GM12878 (cell line): ENCODE results near the gene XCR1. TPM values are rescaled to one million over a fixed set of nuclear protein-coding genes. Genes with fewer than 3 reads are reported as not detected.
A peak's percentile ranks its signal among the peaks of the same experiment; 100 is the strongest.

ENCODE experiments used
- ATAC-seq: fragments of 200-7000 bp; cut with Tn5 transposase; 3 replicates; pipeline ENCODE4 v1.9.1; 2020; ENCODE audit warnings: mild to moderate bottlenecking, moderate library complexity
- BruUV-seq: library from RNA; stranded (reverse); fragments of 400-500 nt; replicated peaks from 2 replicates; lab custom pipeline; 2021; lab: Mats Ljungman, UMichigan
- CTCF ChIA-PET: fragments of 300-600 bp; sonication (Branson Sonifier 250); formaldehyde crosslinking; extraction: SDS; loops from one replicate; lab custom pipeline; 2021; ENCODE audit warnings: inconsistent platforms; lab: Yijun Ruan, JAX
- POLR2A ChIA-PET: fragments of 350-600 bp; formaldehyde crosslinking; extraction: SDS; loops from one replicate; lab custom pipeline; 2021; ENCODE audit warnings: inconsistent platforms; lab: Charles Lee
- RAD21 ChIA-PET: fragments of 300-600 bp; sonication (Branson Sonifier 250); formaldehyde crosslinking; loops from one replicate; lab custom pipeline; 2023; ENCODE audit warnings: antibody characterized with exemption; ENCODE audit not compliant: unreplicated experiment; lab: Charles Lee
- SMC1A ChIA-PET: fragments of 300-600 bp; sonication (Branson Sonifier 250); formaldehyde crosslinking; loops from one replicate; lab custom pipeline; 2023; ENCODE audit not compliant: unreplicated experiment, uncharacterized antibody; lab: Charles Lee
- DNase-seq: peaks from one replicate; pipeline ENCODE4 v3.0.0-alpha.2; 2011; ENCODE audit warnings: low read depth, low spot score
- FAIRE-seq: peaks from 3 replicates; lab custom pipeline; 2011; peaks lifted over from hg19 to GRCh38; lab: Jason Lieb, UNC
- H2AFZ ChIP-seq: 2 replicates; pipeline ENCODE4 v1.6.0; 2011; ENCODE audit warnings: low read depth, low read length, control low read depth; ENCODE audit not compliant: control insufficient read depth
- H3K27ac ChIP-seq: 2 replicates; pipeline ENCODE4 v1.5.1; 2011; ENCODE audit warnings: control low read depth; ENCODE audit not compliant: control insufficient read depth, insufficient read depth
- H3K27me3 ChIP-seq, 2 experiments: replicated peaks in 1 of 2; 2 replicates each; pipeline versions ENCODE4 v1.6.0 to v1.6.1; 2011; ENCODE audit warnings: low read length in 1 of 2; ENCODE audit not compliant: control insufficient read depth in 2 of 2, insufficient read depth in 2 of 2
- H3K36me3 ChIP-seq, 2 experiments: 2 replicates each; pipeline ENCODE4 v1.5.1; 2011; ENCODE audit warnings: low read length in 1 of 2; ENCODE audit not compliant: control insufficient read depth in 2 of 2, insufficient read depth in 2 of 2
- H3K4me1 ChIP-seq: 2 replicates; pipeline ENCODE4 v1.6.1; 2011; ENCODE audit warnings: mild to moderate bottlenecking, low read length, moderate library complexity, mixed read lengths; ENCODE audit not compliant: control insufficient read depth, insufficient read depth
- H3K4me2 ChIP-seq: 2 replicates; pipeline ENCODE4 v1.6.0; 2011; ENCODE audit warnings: control low read depth; ENCODE audit not compliant: control insufficient read depth, insufficient read depth
- H3K4me3 ChIP-seq: fragments of 200-600 bp; sonication (generic); 2 replicates; pipeline ENCODE4 v1.5.1; 2016
- H3K79me2 ChIP-seq: 2 replicates; pipeline ENCODE4 v1.6.0; 2011; ENCODE audit warnings: low read length; ENCODE audit not compliant: control insufficient read depth, insufficient read depth
- H3K9ac ChIP-seq: 2 replicates; pipeline ENCODE4 v1.8.0; 2011; ENCODE audit warnings: low read length, control low read depth, mixed read lengths; ENCODE audit not compliant: control insufficient read depth, insufficient read depth
- H3K9me3 ChIP-seq: replicated peaks from 3 replicates; pipeline ENCODE4 v1.5.1; 2011; ENCODE audit warnings: mild to moderate bottlenecking, low read length; ENCODE audit not compliant: control insufficient read depth, insufficient read depth
- H4K20me1 ChIP-seq: 2 replicates; pipeline ENCODE4 v1.6.0; 2011; ENCODE audit not compliant: control insufficient read depth, insufficient read depth
- BHLHE40 ChIP-seq, 2 experiments: fragments of 450-650 bp in 1 of 2; IDR thresholded peaks; 2 replicates each; pipeline ENCODE4 v1.6.1; 2011 to 2017; ENCODE audit warnings: low read depth in 2 of 2, borderline replicate concordance in 1 of 2, improper control_type of control experiment in 1 of 2, low read length in 1 of 2, mild to moderate bottlenecking in 1 of 2
- BMI1 ChIP-seq: fragments of 450-650 bp; IDR thresholded peaks from 2 replicates; pipeline ENCODE4 v1.6.1; 2016; ENCODE audit warnings: mild to moderate bottlenecking, moderate library complexity, borderline replicate concordance
- CBFB ChIP-seq: IDR thresholded peaks from 2 replicates; pipeline ENCODE4 v1.6.1; 2016; ENCODE audit warnings: antibody characterized with exemption, low read depth
- CBX5 ChIP-seq: sonication (generic); IDR thresholded peaks from 2 replicates; pipeline ENCODE4 v1.6.1; 2016; ENCODE audit warnings: low read depth, moderate library complexity, mild to moderate bottlenecking, inconsistent platforms
- CEBPZ ChIP-seq: fragments of 150-350 bp; IDR thresholded peaks from 2 replicates; pipeline ENCODE4 v1.6.1; 2016; ENCODE audit warnings: low read depth, low read length
- PAX8 ChIP-seq: fragments of 450-650 bp; IDR thresholded peaks from 2 replicates; pipeline ENCODE4 v1.6.1; 2017; ENCODE audit warnings: mild to moderate bottlenecking, moderate library complexity
- POU2F2 ChIP-seq: IDR thresholded peaks from 3 replicates; pipeline ENCODE4 v1.6.1; 2011; ENCODE audit warnings: low read depth, mild to moderate bottlenecking, low read length, borderline replicate concordance
- SUPT20H ChIP-seq: IDR thresholded peaks from 2 replicates; pipeline ENCODE4 v1.6.1; 2011; ENCODE audit warnings: low read depth, mild to moderate bottlenecking, low read length, moderate library complexity, borderline replicate concordance; ENCODE audit not compliant: control insufficient read depth
- TARDBP ChIP-seq: IDR thresholded peaks from 2 replicates; pipeline ENCODE4 v1.6.1; 2016; ENCODE audit warnings: borderline replicate concordance
- YBX1 ChIP-seq: fragments of 450-650 bp; IDR thresholded peaks from 2 replicates; pipeline ENCODE4 v1.6.1; 2016; ENCODE audit warnings: antibody characterized with exemption
- WGBS: methylation state at CpG from one replicate; pipeline ENCODE4 v1.1.6; 2016; ENCODE audit warnings: low lambda C conversion rate; ENCODE audit not compliant: insufficient replicate concordance, insufficient coverage; ENCODE audit errors: missing lambda C conversion rate; 5-methylcytosine and 5-hydroxymethylcytosine counted together
- in situ Hi-C: fragments of 300-500 bp; cut with MboI; formaldehyde crosslinking; loops from 9 replicates; pipeline ENCODE4 v1.14.3; 2018; ENCODE audit warnings: mixed read lengths
- intact Hi-C: fragments of 100-400 bp; cut with micrococcal nuclease; formaldehyde crosslinking; loops from one replicate; pipeline ENCODE4 v1.14.2; 2022; ENCODE audit not compliant: unreplicated experiment
- polyA plus RNA-seq, 11 experiments: library from polyadenylated mRNA; depleted of rRNA in 4 of 11; unstranded in 6 of 11; stranded (reverse) in 5 of 11; fragments of >200 nt; fragmentation: Nextera tagmentation in 4 of 11; fragmentation: Illumina TruSeq in 1 of 11; extraction: Ambion mirVana in 4 of 11; extraction: Trizol in 1 of 11; gene quantifications; 1 replicate in 1 of 11; 2 replicates in 10 of 11; pipeline versions ENCODE4 v1.2.1 to v1.2.3, GENCODE V29; 2011 to 2016; ENCODE audit warnings: inconsistent platforms in 2 of 11, missing spikeins in 2 of 11, low read depth in 1 of 11
- total RNA-seq, 4 experiments: library from RNA; depleted of rRNA in 3 of 4; stranded (reverse); fragments of >200 nt in 3 of 4; fragmentation: Illumina TruSeq in 1 of 4; extraction: Trizol in 1 of 4; gene quantifications; 2 replicates each; pipeline versions ENCODE4 v1.2.1 to v1.2.3, GENCODE V29; 2013 to 2021
- TF ChIP-seq, protein P1 (sequence below): fragments of 450-650 bp; formaldehyde crosslinking; IDR thresholded peaks from 2 replicates; pipeline ENCODE4 v1.4.0; 2022; ENCODE audit warnings: mild to moderate bottlenecking, moderate library complexity
- TF ChIP-seq, protein P2 (sequence below): fragments of 150-350 bp; IDR thresholded peaks from 2 replicates; pipeline ENCODE4 v1.6.1; 2014; ENCODE audit warnings: mild to moderate bottlenecking, low read depth, low read length

Gene XCR1
- total and polyA plus RNA-seq, 10 of the 15 experiments (the other 5 are each of a cell fraction or from before 2014, with no cell fraction given), result 0.02 to 0.29 (median 0.13) TPM; not detected in 2

- ChIA-PET POLR2A (no interaction called here), CTCF (interaction anchor here (1.4 to 11.1 kb wide), 2 partner anchors 132 to 142 kb away, joined by 5 to 478 read pairs; partner anchors contain the start of gene CXCR6), RAD21 (no interaction called here), SMC1A (interaction anchor here (19.0 kb wide), 1 partner anchor 136 kb away, joined by 523 read pairs; the partner anchor contains the start of gene CXCR6)
- Histone ChIP-seq H3K9me3 (no peaks in the 10 kb centered on the region; the same call in none of the 3 replicates), H4K20me1 (no peaks in the 10 kb centered on the region), H3K4me3 (no peak overlapping the region), H3K4me1 (peaks cover 3% of the 10 kb centered on the region; the same call in 1 of the 2 replicates), H2AFZ (no peak overlapping the region), H3K4me2 (no peak overlapping the region), H3K9ac (no peak overlapping the region), H3K79me2 (no peaks in the 10 kb centered on the region), H3K36me3 (no peaks in the 10 kb centered on the region), H3K27ac (no peak overlapping the region), H3K27me3 (no peaks in the 10 kb centered on the region)
- ATAC-seq (no peak), FAIRE-seq (peak; percentile 18), DNase-seq (no peak)
- intact Hi-C loops (no loop called here), in situ Hi-C loops (loop anchor here (10.0 kb wide), 1 partner anchor 557 kb away; no protein-coding TSS in a partner anchor)
- BruUV-seq, result no TSS peak
- WGBS, result 58% methylated on average over 2 of the region's 2 CpGs
- TF ChIP-seq SUPT20H (no peak), POU2F2 (no peak), TARDBP (no peak), CEBPZ (no peak), BHLHE40 (IDR thresholded peaks at IDR 0.05; ENCODE audit: borderline replicate concordance in 1 of 2, low read depth in 2 of 2, low read length in 1 of 2) (no peak), PAX8 (no peak), CBX5 (no peak), YBX1 (no peak), CBFB (no peak), BMI1 (no peak)
- TF ChIP-seq, protein P1, sequence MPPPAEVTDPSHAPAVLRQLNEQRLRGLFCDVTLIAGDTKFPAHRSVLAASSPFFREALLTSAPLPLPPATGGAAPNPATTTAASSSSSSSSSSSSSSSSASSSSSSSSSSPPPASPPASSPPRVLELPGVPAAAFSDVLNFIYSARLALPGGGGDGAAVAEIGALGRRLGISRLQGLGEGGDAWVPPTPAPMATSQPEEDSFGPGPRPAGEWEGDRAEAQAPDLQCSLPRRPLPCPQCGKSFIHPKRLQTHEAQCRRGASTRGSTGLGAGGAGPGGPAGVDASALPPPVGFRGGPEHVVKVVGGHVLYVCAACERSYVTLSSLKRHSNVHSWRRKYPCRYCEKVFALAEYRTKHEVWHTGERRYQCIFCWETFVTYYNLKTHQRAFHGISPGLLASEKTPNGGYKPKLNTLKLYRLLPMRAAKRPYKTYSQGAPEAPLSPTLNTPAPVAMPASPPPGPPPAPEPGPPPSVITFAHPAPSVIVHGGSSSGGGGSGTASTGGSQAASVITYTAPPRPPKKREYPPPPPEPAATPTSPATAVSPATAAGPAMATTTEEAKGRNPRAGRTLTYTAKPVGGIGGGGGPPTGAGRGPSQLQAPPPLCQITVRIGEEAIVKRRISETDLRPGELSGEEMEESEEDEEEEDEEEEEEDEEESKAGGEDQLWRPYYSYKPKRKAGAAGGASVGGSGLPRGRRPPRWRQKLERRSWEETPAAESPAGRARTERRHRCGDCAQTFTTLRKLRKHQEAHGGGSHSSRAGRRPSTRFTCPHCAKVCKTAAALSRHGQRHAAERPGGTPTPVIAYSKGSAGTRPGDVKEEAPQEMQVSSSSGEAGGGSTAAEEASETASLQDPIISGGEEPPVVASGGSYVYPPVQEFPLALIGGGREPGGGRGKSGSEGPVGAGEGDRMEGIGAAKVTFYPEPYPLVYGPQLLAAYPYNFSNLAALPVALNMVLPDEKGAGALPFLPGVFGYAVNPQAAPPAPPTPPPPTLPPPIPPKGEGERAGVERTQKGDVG (CRISPR knock-in tag), result no peak
- TF ChIP-seq, protein P2, sequence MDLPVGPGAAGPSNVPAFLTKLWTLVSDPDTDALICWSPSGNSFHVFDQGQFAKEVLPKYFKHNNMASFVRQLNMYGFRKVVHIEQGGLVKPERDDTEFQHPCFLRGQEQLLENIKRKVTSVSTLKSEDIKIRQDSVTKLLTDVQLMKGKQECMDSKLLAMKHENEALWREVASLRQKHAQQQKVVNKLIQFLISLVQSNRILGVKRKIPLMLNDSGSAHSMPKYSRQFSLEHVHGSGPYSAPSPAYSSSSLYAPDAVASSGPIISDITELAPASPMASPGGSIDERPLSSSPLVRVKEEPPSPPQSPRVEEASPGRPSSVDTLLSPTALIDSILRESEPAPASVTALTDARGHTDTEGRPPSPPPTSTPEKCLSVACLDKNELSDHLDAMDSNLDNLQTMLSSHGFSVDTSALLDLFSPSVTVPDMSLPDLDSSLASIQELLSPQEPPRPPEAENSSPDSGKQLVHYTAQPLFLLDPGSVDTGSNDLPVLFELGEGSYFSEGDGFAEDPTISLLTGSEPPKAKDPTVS, result no peak
Observed at GRCh38 chr3:46071222-46071858, 44.1 kb upstream of the XCR1 start.
